ENCODE data around the gene ULK1. TPM values are rescaled to one million over a fixed set of nuclear protein-coding genes. Genes with fewer than 3 reads are reported as not detected.
A peak's percentile ranks its signal among the peaks of the same experiment; 100 is the strongest.
"Not testable (repeated sequence)": the region's sequence is repeated elsewhere in the genome, so short reads cannot be mapped to it uniquely, and the experiment has no call there.

The ULK1 gene
- polyA plus RNA-seq, 1 donor (not counting 4 experiments of a cell fraction or from before 2014, with no cell fraction given), result 2.3 TPM

- Histone ChIP-seq H3K9ac (ENCODE audit: control insufficient read depth, extremely low read depth, insufficient read depth, low read length) (no peak overlapping the region), H3K27me3 (ENCODE audit: control insufficient read depth, extremely low read depth, insufficient read depth, low read length) (no peaks in the 10 kb centered on the region), H3K4me2 (ENCODE audit: control insufficient read depth, extremely low read depth, insufficient read depth, low read depth, low read length) (peak overlapping the region; percentile 45), H3K4me1 (ENCODE audit: control insufficient read depth, extremely low read depth, insufficient read depth, low read length) (peaks cover 10% of the 10 kb centered on the region), H3K79me2 (ENCODE audit: control insufficient read depth, insufficient read depth, low read length) (no peaks in the 10 kb centered on the region), H3K27ac (ENCODE audit: control insufficient read depth, insufficient read depth, low read length) (no peak overlapping the region), H2AFZ (ENCODE audit: control insufficient read depth, low read length) (peak overlapping the region; percentile 49), H3K9me3 (ENCODE audit: control insufficient read depth, low read depth, low read length) (no peaks in the 10 kb centered on the region), H3K4me3 (ENCODE audit: control insufficient read depth in 2 of 3, extremely low read depth in 1 of 3, insufficient read depth in 2 of 3, low read depth in 1 of 3, low read length in 3 of 3) (no peak overlapping the region), H3K9me1 (ENCODE audit: control insufficient read depth, extremely low read depth, insufficient read depth, low read length) (no peaks in the 10 kb centered on the region), H3K36me3 (ENCODE audit: control insufficient read depth in 2 of 2, extremely low read depth in 1 of 2, insufficient read depth in 2 of 2, low read length in 2 of 2) (no peaks in the 10 kb centered on the region), H4K20me1 (ENCODE audit: control insufficient read depth, extremely low read depth, insufficient read depth, low read length) (no peaks in the 10 kb centered on the region)
- TF ChIP-seq CTCF (optimal IDR thresholded peaks at IDR 0.05 in 1 of 3, IDR thresholded peaks at IDR 0.05 in 1 of 3, conservative IDR thresholded peaks at IDR 0.05 in 1 of 3; ENCODE audit: extremely low read depth in 1 of 3, insufficient read depth in 2 of 3, low read length in 3 of 3), result no peak
- TF ChIP-seq EZH2 (IDR thresholded peaks at IDR 0.05; ENCODE audit: low read length), result no peak
- dilution Hi-C loops (cut with MboI; ENCODE audit: extremely low pct_ligation_motif_present, low sequenced_read_pairs), result no loop called here
- DNase-seq (ENCODE audit: low read depth, low spot score), result no peak
- peak; percentile 51 for FAIRE-seq
Observed at GRCh38 chr12:131883521-131883900, 10.9 kb upstream of the ULK1 start.

GRCh38 chr12:131885076-131885475, 9.3 kb upstream of the ULK1 start:
- dilution Hi-C loops (cut with MboI; ENCODE audit: extremely low pct_ligation_motif_present, low sequenced_read_pairs), result not testable (repeated sequence)

DNA sequence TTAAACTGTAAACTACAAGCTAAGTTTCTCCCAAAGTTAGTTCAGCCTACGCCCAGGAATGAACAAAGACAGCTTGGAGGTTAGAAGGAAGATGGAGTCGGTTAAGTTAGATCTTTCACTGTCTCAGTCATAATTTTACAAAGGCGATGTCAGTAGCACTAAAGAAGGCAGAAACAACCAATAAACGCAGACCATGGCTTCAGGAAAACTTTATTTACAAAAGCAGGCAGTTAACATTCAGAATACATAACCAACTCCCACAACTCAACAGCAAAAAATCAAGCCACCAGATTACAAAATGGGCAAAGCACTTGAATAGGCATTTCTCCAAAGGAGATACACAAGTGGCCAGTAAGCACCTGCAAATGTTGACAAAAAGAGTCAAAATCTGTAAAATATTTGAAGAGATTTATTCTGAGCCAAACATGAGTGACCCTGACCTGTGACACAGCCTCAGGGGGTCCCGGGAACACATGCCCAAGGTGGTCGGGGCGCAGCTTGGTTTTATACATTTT, 8.8 kb upstream of the ULK1 start:
- Histone ChIP-seq H3K9me3 (ENCODE audit: control insufficient read depth, low read depth, low read length) (no peaks in the 10 kb centered on the region), H2AFZ (ENCODE audit: control insufficient read depth, low read length) (no peak overlapping the region), H3K4me2 (ENCODE audit: control insufficient read depth, extremely low read depth, insufficient read depth, low read depth, low read length) (no peak overlapping the region), H3K27ac (ENCODE audit: control insufficient read depth, insufficient read depth, low read length) (no peak overlapping the region), H3K9me1 (ENCODE audit: control insufficient read depth, extremely low read depth, insufficient read depth, low read length) (no peaks in the 10 kb centered on the region), H3K36me3 (ENCODE audit: control insufficient read depth in 2 of 2, extremely low read depth in 1 of 2, insufficient read depth in 2 of 2, low read length in 2 of 2) (no peaks in the 10 kb centered on the region), H3K79me2 (ENCODE audit: control insufficient read depth, insufficient read depth, low read length) (no peaks in the 10 kb centered on the region), H3K9ac (ENCODE audit: control insufficient read depth, extremely low read depth, insufficient read depth, low read length) (no peak overlapping the region), H3K27me3 (ENCODE audit: control insufficient read depth, extremely low read depth, insufficient read depth, low read length) (no peaks in the 10 kb centered on the region), H3K4me3 (ENCODE audit: control insufficient read depth in 2 of 3, extremely low read depth in 1 of 3, insufficient read depth in 2 of 3, low read depth in 1 of 3, low read length in 3 of 3) (no peak overlapping the region), H4K20me1 (ENCODE audit: control insufficient read depth, extremely low read depth, insufficient read depth, low read length) (no peaks in the 10 kb centered on the region), H3K4me1 (ENCODE audit: control insufficient read depth, extremely low read depth, insufficient read depth, low read length) (peaks cover 10% of the 10 kb centered on the region)
- DNase-seq (ENCODE audit: low read depth, low spot score) (no peak), FAIRE-seq (no peak)
- dilution Hi-C loops (cut with MboI; ENCODE audit: extremely low pct_ligation_motif_present, low sequenced_read_pairs), result no loop called here
- TF ChIP-seq EZH2 (IDR thresholded peaks at IDR 0.05; ENCODE audit: low read length) (no peak), CTCF (optimal IDR thresholded peaks at IDR 0.05 in 1 of 3, IDR thresholded peaks at IDR 0.05 in 1 of 3, conservative IDR thresholded peaks at IDR 0.05 in 1 of 3; ENCODE audit: extremely low read depth in 1 of 3, insufficient read depth in 2 of 3, low read length in 3 of 3) (no peak)

More at GRCh38 chr12:131885076-131885475, 9.3 kb upstream of the ULK1 start:
- not testable (repeated sequence) for H4K20me1 ChIP-seq (ENCODE audit: control insufficient read depth, extremely low read depth, insufficient read depth, low read length); H3K27ac ChIP-seq (ENCODE audit: control insufficient read depth, insufficient read depth, low read length); H3K4me2 ChIP-seq (ENCODE audit: control insufficient read depth, extremely low read depth, insufficient read depth, low read depth, low read length); H3K79me2 ChIP-seq (ENCODE audit: control insufficient read depth, insufficient read depth, low read length); H3K9me1 ChIP-seq (ENCODE audit: control insufficient read depth, extremely low read depth, insufficient read depth, low read length); FAIRE-seq; H3K27me3 ChIP-seq (ENCODE audit: control insufficient read depth, extremely low read depth, insufficient read depth, low read length); H2AFZ ChIP-seq (ENCODE audit: control insufficient read depth, low read length); DNase-seq (ENCODE audit: low read depth, low spot score); H3K9me3 ChIP-seq (ENCODE audit: control insufficient read depth, low read depth, low read length); H3K9ac ChIP-seq (ENCODE audit: control insufficient read depth, extremely low read depth, insufficient read depth, low read length); H3K4me3 ChIP-seq (ENCODE audit: control insufficient read depth in 2 of 3, extremely low read depth in 1 of 3, insufficient read depth in 2 of 3, low read depth in 1 of 3, low read length in 3 of 3); H3K4me1 ChIP-seq (ENCODE audit: control insufficient read depth, extremely low read depth, insufficient read depth, low read length); H3K36me3 ChIP-seq (ENCODE audit: control insufficient read depth in 2 of 2, extremely low read depth in 1 of 2, insufficient read depth in 2 of 2, low read length in 2 of 2)

- FAIRE-seq; H2AFZ ChIP-seq (ENCODE audit: control insufficient read depth, low read length): not testable (repeated sequence)
Observed at GRCh38 chr12:131891722-131892121, 2.7 kb upstream of the ULK1 start.

More at GRCh38 chr12:131891722-131892121, 2.7 kb upstream of the ULK1 start:
- H3K79me2 ChIP-seq (ENCODE audit: control insufficient read depth, insufficient read depth, low read length); H3K27me3 ChIP-seq (ENCODE audit: control insufficient read depth, extremely low read depth, insufficient read depth, low read length); DNase-seq (ENCODE audit: low read depth, low spot score); H3K9ac ChIP-seq (ENCODE audit: control insufficient read depth, extremely low read depth, insufficient read depth, low read length); H3K4me3 ChIP-seq (ENCODE audit: control insufficient read depth in 2 of 3, extremely low read depth in 1 of 3, insufficient read depth in 2 of 3, low read depth in 1 of 3, low read length in 3 of 3); H3K36me3 ChIP-seq (ENCODE audit: control insufficient read depth in 2 of 2, extremely low read depth in 1 of 2, insufficient read depth in 2 of 2, low read length in 2 of 2); H3K27ac ChIP-seq (ENCODE audit: control insufficient read depth, insufficient read depth, low read length); dilution Hi-C loops (cut with MboI; ENCODE audit: extremely low pct_ligation_motif_present, low sequenced_read_pairs); H4K20me1 ChIP-seq (ENCODE audit: control insufficient read depth, extremely low read depth, insufficient read depth, low read length); H3K4me2 ChIP-seq (ENCODE audit: control insufficient read depth, extremely low read depth, insufficient read depth, low read depth, low read length); H3K9me1 ChIP-seq (ENCODE audit: control insufficient read depth, extremely low read depth, insufficient read depth, low read length); H3K4me1 ChIP-seq (ENCODE audit: control insufficient read depth, extremely low read depth, insufficient read depth, low read length); H3K9me3 ChIP-seq (ENCODE audit: control insufficient read depth, low read depth, low read length): not testable (repeated sequence)
